Skeletal muscle tissue (tissue), 4 donors: ENCODE results near the gene WDR70. TPM values are rescaled to one million over a fixed set of nuclear protein-coding genes. Genes with fewer than 3 reads are reported as not detected.
"Not testable (repeated sequence)": the region's sequence is repeated elsewhere in the genome, so short reads cannot be mapped to it uniquely, and the experiment has no call there.

Experiments
- H3K27ac ChIP-seq: one replicate; pipeline ENCODE4 v1.7.0; 2013; ENCODE audit warnings: mild to moderate bottlenecking, low read depth, low read length, inconsistent platforms
- H3K27me3 ChIP-seq, 3 donors: one replicate each; pipeline ENCODE4 v1.7.0; 2013; ENCODE audit warnings: low read length in 3 of 3; ENCODE audit not compliant: control insufficient read depth in 3 of 3, insufficient read depth in 3 of 3
- H3K36me3 ChIP-seq, 3 donors: one replicate each; pipeline ENCODE4 v1.7.0; 2013; ENCODE audit warnings: low read length in 3 of 3; ENCODE audit not compliant: control insufficient read depth in 3 of 3, insufficient read depth in 3 of 3
- H3K4me1 ChIP-seq, 3 donors: one replicate each; pipeline ENCODE4 v1.7.0; 2013; ENCODE audit warnings: low read length in 3 of 3, mild to moderate bottlenecking in 3 of 3; ENCODE audit not compliant: control insufficient read depth in 3 of 3, insufficient read depth in 3 of 3
- H3K4me3 ChIP-seq, 3 donors: one replicate each; pipeline ENCODE4 v1.7.0; 2013; ENCODE audit warnings: low read length in 3 of 3
- H3K9ac ChIP-seq, 3 donors: one replicate each; pipeline ENCODE4 v1.7.0; 2013; ENCODE audit warnings: low read length in 3 of 3, mild to moderate bottlenecking in 3 of 3, moderate library complexity in 2 of 3, low read depth in 1 of 3
- H3K9me3 ChIP-seq, 3 donors: one replicate each; pipeline ENCODE4 v1.7.0; 2013; ENCODE audit warnings: low read length in 3 of 3; ENCODE audit not compliant: control insufficient read depth in 3 of 3
- total RNA-seq: library from RNA; depleted of rRNA; stranded (reverse); fragments of >200 nt; gene quantifications from one replicate; pipeline ENCODE4 v1.2.3, GENCODE V29; 2014
- donor health status: Osteomylitis.

The WDR70 gene
- total RNA-seq, 1 donor from 2014 or later = 23.0 TPM

GRCh38 chr5:37674361-37674760 is 295.2 kb downstream of the WDR70 start:
- H3K27me3 ChIP-seq, H3K9ac ChIP-seq, H3K9me3 ChIP-seq, H3K36me3 ChIP-seq, H3K27ac ChIP-seq, H3K4me3 ChIP-seq: not testable (repeated sequence)
- peaks cover 0 to 11% (median 9%) of the 10 kb centered on the region in 3 donors for H3K4me1 ChIP-seq

GRCh38 chr5:37679326-37679725 is 300.2 kb downstream of the WDR70 start:
- H3K36me3 ChIP-seq, H3K27me3 ChIP-seq, H3K9ac ChIP-seq, H3K4me1 ChIP-seq, H3K9me3 ChIP-seq, H3K27ac ChIP-seq, H3K4me3 ChIP-seq: not testable (repeated sequence)

- not testable (repeated sequence) for H3K4me1 ChIP-seq, H3K36me3 ChIP-seq, H3K4me3 ChIP-seq, H3K27ac ChIP-seq, H3K27me3 ChIP-seq, H3K9me3 ChIP-seq, H3K9ac ChIP-seq
These were observed 300.8 kb downstream of the WDR70 start for GRCh38 chr5:37679903-37680302.

GRCh38 chr5:37683072-37683471 is 304.0 kb downstream of the WDR70 start:
- Histone ChIP-seq H3K4me3 (no peak overlapping the region), H3K9me3 (no peaks in the 10 kb centered on the region), H3K4me1 (peaks cover 0 to 4% (median 4%) of the 10 kb centered on the region in 3 donors), H3K9ac (no peak overlapping the region), H3K27ac (no peak overlapping the region), H3K36me3 (no peaks in the 10 kb centered on the region), H3K27me3 (no peaks in the 10 kb centered on the region)

GRCh38 chr5:37685211-37685610 is 306.1 kb downstream of the WDR70 start:
- Histone ChIP-seq H3K9me3 (no peaks in the 10 kb centered on the region), H3K27me3 (no peaks in the 10 kb centered on the region), H3K9ac (no peak overlapping the region), H3K27ac (no peak overlapping the region), H3K4me3 (no peak overlapping the region), H3K4me1 (peaks cover 0 to 4% (median 4%) of the 10 kb centered on the region in 3 donors), H3K36me3 (no peaks in the 10 kb centered on the region)

- no peak overlapping the region for H3K4me3 ChIP-seq
- H3K9ac ChIP-seq = no peak overlapping the region
- H3K9me3 ChIP-seq = no peaks in the 10 kb centered on the region
- no peaks in the 10 kb centered on the region for H3K27me3 ChIP-seq
- no peak overlapping the region for H3K27ac ChIP-seq
- peaks cover 0 to 4% (median 4%) of the 10 kb centered on the region in 3 donors for H3K4me1 ChIP-seq
- no peaks in the 10 kb centered on the region for H3K36me3 ChIP-seq
These were observed 306.7 kb downstream of the WDR70 start for GRCh38 chr5:37685816-37686215.

GRCh38 chr5:37688925-37689324 is 309.8 kb downstream of the WDR70 start:
- H3K4me3 ChIP-seq, H3K36me3 ChIP-seq, H3K27me3 ChIP-seq, H3K4me1 ChIP-seq, H3K9me3 ChIP-seq, H3K27ac ChIP-seq, H3K9ac ChIP-seq: not testable (repeated sequence)

- not testable (repeated sequence) for H3K4me3 ChIP-seq, H3K36me3 ChIP-seq, H3K9ac ChIP-seq, H3K27ac ChIP-seq, H3K27me3 ChIP-seq, H3K4me1 ChIP-seq, H3K9me3 ChIP-seq
These were observed 315.2 kb downstream of the WDR70 start for GRCh38 chr5:37694333-37694732.

- H3K27me3 ChIP-seq = no peaks in the 10 kb centered on the region
- no peak overlapping the region for H3K9ac ChIP-seq
- no peaks in the 10 kb centered on the region for H3K36me3 ChIP-seq
- H3K9me3 ChIP-seq = no peaks in the 10 kb centered on the region
- H3K4me3 ChIP-seq = no peak overlapping the region
- no peak overlapping the region for H3K27ac ChIP-seq
- H3K4me1 ChIP-seq = peaks cover 0 to 7% (median 2%) of the 10 kb centered on the region in 3 donors
These were observed 315.7 kb downstream of the WDR70 start for GRCh38 chr5:37694867-37695266.

GRCh38 chr5:37695647-37696046 is 316.5 kb downstream of the WDR70 start:
- H3K27me3 ChIP-seq = no peaks in the 10 kb centered on the region
- no peaks in the 10 kb centered on the region for H3K36me3 ChIP-seq
- no peak overlapping the region for H3K27ac ChIP-seq
- no peak overlapping the region for H3K9ac ChIP-seq
- no peak overlapping the region for H3K4me3 ChIP-seq
- peaks cover 0 to 7% (median 2%) of the 10 kb centered on the region in 3 donors for H3K4me1 ChIP-seq
- H3K9me3 ChIP-seq = no peaks in the 10 kb centered on the region
